Thoracic aorta (tissue), 2 donors: ENCODE measurements around the gene ZFR. TPM values are rescaled to one million over a fixed set of nuclear protein-coding genes. Genes with fewer than 3 reads are reported as not detected.

ENCODE experiments used
- ATAC-seq: fragments of 150-250 bp; one replicate; pipeline ENCODE4 v1.8.0; 2017; ENCODE audit warnings: low read depth; ENCODE audit not compliant: insufficient number of reproducible peaks, low FRiP score
- DNase-seq: peaks from one replicate; pipeline ENCODE4 v3.0.0-alpha.2; 2020; ENCODE audit warnings: low spot score
- H3K27ac ChIP-seq, 2 donors: fragments of 200-600 bp; sonication (generic); 1 replicate in 1 of 2; 2 replicates in 1 of 2; pipeline ENCODE4 v1.5.1; 2016; ENCODE audit warnings: mild to moderate bottlenecking in 2 of 2, moderate library complexity in 2 of 2
- H3K27me3 ChIP-seq: fragments of 200-600 bp; sonication (generic); replicated peaks from 2 replicates; pipeline ENCODE4 v1.6.0; 2016; ENCODE audit warnings: mild to moderate bottlenecking; ENCODE audit not compliant: insufficient read depth
- H3K36me3 ChIP-seq: fragments of 200-600 bp; sonication (generic); one replicate; pipeline ENCODE4 v1.5.1; 2016
- H3K4me1 ChIP-seq, 2 donors: fragments of 200-600 bp; sonication (generic); 1 replicate in 1 of 2; 2 replicates in 1 of 2; pipeline versions ENCODE4 v1.5.1 to v1.6.0; 2016; ENCODE audit warnings: low read depth in 2 of 2, mild to moderate bottlenecking in 1 of 2; ENCODE audit not compliant: control insufficient read depth in 1 of 2
- H3K4me3 ChIP-seq: fragments of 200-600 bp; sonication (generic); 2 replicates; pipeline ENCODE4 v1.5.1; 2016; ENCODE audit warnings: mild to moderate bottlenecking
- H3K9me3 ChIP-seq: fragments of 200-600 bp; sonication (generic); 2 replicates; pipeline ENCODE4 v1.5.1; 2016
- CTCF ChIP-seq: fragments of 200-600 bp; sonication (generic); IDR thresholded peaks from one replicate; pipeline ENCODE4 v1.5.1; 2019; ENCODE audit warnings: antibody characterized with exemption
- total RNA-seq, 2 donors: library from RNA; depleted of rRNA; stranded (reverse); fragments of >200 nt; gene quantifications; one replicate each; pipeline versions ENCODE4 v1.1.0 to v1.2.3, GENCODE V29; 2016

ZFR gene
- total RNA-seq, 2 donors from 2014 or later = 54.2 to 78.6 TPM

DNA sequence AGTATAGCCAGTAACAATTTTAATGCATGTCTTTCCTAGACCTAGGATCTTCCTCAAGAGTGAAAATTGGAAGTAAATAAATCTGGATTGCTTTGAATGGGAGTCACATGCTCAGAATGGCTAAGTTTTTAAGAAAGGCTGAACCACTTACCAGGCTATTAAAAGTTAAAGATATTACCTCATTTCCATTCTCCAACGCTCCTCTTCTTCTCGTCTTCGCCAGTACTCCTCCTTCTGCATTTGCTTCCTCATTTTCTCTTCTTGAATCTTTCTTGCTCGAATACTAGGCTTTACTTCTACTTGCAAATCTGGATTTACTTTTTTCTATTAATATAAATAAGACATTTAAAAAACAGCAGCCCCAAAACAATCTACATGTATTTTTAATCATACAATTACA lies 49.6 kb downstream of the ZFR start:
- no peak overlapping the region for H3K27ac ChIP-seq
- no peak overlapping the region for H3K4me3 ChIP-seq
- H3K4me1 ChIP-seq = no peaks in the 10 kb centered on the region
- no peaks in the 10 kb centered on the region for H3K9me3 ChIP-seq
- no peak for ATAC-seq
- DNase-seq = no peak
- H3K27me3 ChIP-seq = no peaks in the 10 kb centered on the region
- peaks cover 42% of the 10 kb centered on the region for H3K36me3 ChIP-seq
- no peak for TF ChIP-seq CTCF

- peaks cover 34% of the 10 kb centered on the region for H3K36me3 ChIP-seq
- no peak for TF ChIP-seq CTCF
- H3K4me3 ChIP-seq = no peak overlapping the region
- DNase-seq = no peak
- no peak overlapping the region for H3K27ac ChIP-seq
- ATAC-seq = no peak
- no peaks in the 10 kb centered on the region for H3K9me3 ChIP-seq
- H3K27me3 ChIP-seq = no peaks in the 10 kb centered on the region
- H3K4me1 ChIP-seq = peaks cover 0 to 20% of the 10 kb centered on the region in 2 donors
Observed at GRCh38 chr5:32392039-32392438, 52.5 kb downstream of the ZFR start.

GRCh38 chr5:32390819-32391591 lies 53.5 kb downstream of the ZFR start:
- no peaks in the 10 kb centered on the region for H3K27me3 ChIP-seq
- H3K36me3 ChIP-seq = peaks cover 25% of the 10 kb centered on the region
- no peak overlapping the region for H3K27ac ChIP-seq
- H3K4me3 ChIP-seq = no peak overlapping the region
- DNase-seq (no peak), ATAC-seq (no peak)
- TF ChIP-seq CTCF = no peak
- H3K9me3 ChIP-seq = no peaks in the 10 kb centered on the region
- peaks cover 0 to 20% of the 10 kb centered on the region in 2 donors for H3K4me1 ChIP-seq

DNA sequence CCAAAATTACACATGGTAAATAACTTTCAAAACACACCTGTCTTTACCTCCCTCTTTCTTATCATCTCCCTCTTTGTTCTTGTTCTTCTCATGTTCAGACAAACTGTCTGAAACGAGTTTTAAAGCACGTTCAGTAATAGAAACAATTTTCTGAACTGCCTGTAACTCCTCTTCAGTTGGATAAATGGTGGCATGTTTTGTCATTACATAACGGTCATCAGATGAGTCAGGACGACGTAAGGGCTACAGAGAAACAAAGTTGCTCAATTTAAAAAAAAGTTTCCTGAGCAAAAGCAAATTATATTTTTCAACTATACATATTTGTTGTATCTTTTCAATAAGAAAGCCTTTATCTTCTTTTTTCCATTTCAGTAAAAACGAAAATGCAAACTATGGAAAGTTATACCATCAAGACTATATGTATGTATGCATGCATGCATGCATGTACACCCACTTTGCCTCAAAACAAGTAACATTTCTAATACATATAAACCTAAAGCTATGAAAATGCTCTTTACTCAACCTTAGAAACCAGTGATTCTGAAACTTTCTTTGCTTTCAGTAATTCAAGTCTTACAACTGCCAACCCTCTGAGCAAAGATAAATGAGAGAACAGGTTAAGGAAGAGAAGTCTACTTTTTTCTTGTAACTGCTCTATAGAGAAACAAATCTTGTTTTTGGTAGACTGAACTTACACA lies 56.0 kb downstream of the ZFR start:
- DNase-seq = no peak
- Histone ChIP-seq H3K27me3 (no peaks in the 10 kb centered on the region), H3K4me3 (no peak overlapping the region), H3K36me3 (peaks cover 22% of the 10 kb centered on the region), H3K9me3 (no peaks in the 10 kb centered on the region), H3K27ac (no peak overlapping the region), H3K4me1 (peaks cover 0 to 20% of the 10 kb centered on the region in 2 donors)
- no peak for ATAC-seq
- no peak for TF ChIP-seq CTCF

- peaks cover 0 to 20% of the 10 kb centered on the region in 2 donors for H3K4me1 ChIP-seq
- ATAC-seq = no peak
- H3K4me3 ChIP-seq = no peak overlapping the region
- no peaks in the 10 kb centered on the region for H3K27me3 ChIP-seq
- DNase-seq = no peak
- H3K27ac ChIP-seq = no peak overlapping the region
- no peak for TF ChIP-seq CTCF
- H3K36me3 ChIP-seq = peaks cover 19% of the 10 kb centered on the region
- H3K9me3 ChIP-seq = no peaks in the 10 kb centered on the region
Observed at GRCh38 chr5:32387841-32388240, 56.7 kb downstream of the ZFR start.
